Activated naive CD4-positive, alpha-beta T cell treated with anti-CD3 and anti-CD28 coated beads, Interleukin-2, amount 10 ng/mL, durations not matched to agents 5 hours and 36 hours (primary cell): Measurements from ENCODE around the gene NPIPA5. TPM values are rescaled to one million over a fixed set of nuclear protein-coding genes. Genes with fewer than 3 reads are reported as not detected.

Experiments
- total RNA-seq, 2 experiments: library from RNA; stranded (reverse); gene quantifications; one replicate each; pipeline ENCODE4 v1.2.3, GENCODE V29; 2021

The NPIPA5 gene
- total RNA-seq, result 10 to 100 TPM; 18.2 to 22.3 TPM

GRCh38 chr16:15378194-15378593 lies at the start of gene NPIPA5:
Gene NPIPA5 (minus strand): TSS chr16:15378294. CDS start chr16:15378294, 0 bp downstream.

GRCh38 chr16:15395631-15396508 lies 17.8 kb upstream of the NPIPA5 start, which contains the start of gene MPV17L:
Gene MPV17L (plus strand): TSS chr16:15395754. CDS start chr16:15395898, 144 bp downstream.

Other genes with a start within 250 kb of the NPIPA5 start
- gene MPV17L, start 17.5 kb upstream of the NPIPA5 start, total RNA-seq, result not detected
- 1 to 10 TPM in 1 of 2 experiments, under 1 TPM in 1; 0.89 to 2.3 TPM for gene BMERB1, start 56.3 kb upstream of the NPIPA5 start, total RNA-seq